NCI-H2029 (cell line): ENCODE results near the gene BSPH1.
"Not testable (repeated sequence)": the region's sequence is repeated elsewhere in the genome, so short reads cannot be mapped to it uniquely, and the experiment has no call there.

Source experiments
- DNase-seq: peaks from one replicate; lab custom pipeline; 2025; lab: John Stamatoyannopoulos, UW

Gene BSPH1, protein sequence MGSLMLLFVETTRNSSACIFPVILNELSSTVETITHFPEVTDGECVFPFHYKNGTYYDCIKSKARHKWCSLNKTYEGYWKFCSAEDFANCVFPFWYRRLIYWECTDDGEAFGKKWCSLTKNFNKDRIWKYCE

DNA sequence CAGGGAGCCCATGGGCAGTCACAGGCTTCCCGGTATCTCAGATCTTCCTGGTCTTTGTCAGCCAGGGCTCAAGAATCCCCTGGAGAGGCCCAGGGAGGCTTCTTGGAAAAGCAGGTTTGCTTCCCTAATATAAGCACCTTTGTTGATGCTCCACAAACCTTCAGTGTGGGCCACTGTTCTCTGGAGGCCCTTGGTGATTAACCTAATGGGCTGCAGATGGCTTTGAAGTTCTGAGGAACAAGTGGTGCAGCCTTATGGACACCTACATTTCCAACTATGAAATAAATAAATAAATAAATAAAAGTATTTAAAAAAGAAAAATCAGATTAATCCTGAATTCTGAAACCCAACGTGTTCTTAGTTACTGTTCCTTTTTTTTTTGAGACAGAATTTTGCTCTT, at the start of gene BSPH1:
Gene BSPH1, minus strand, starts transcription at position 101 of the 400 bp plus-strand sequence. Its CDS starts 89 bp downstream, at position 12.
- DNase-seq = no peak

DNA sequence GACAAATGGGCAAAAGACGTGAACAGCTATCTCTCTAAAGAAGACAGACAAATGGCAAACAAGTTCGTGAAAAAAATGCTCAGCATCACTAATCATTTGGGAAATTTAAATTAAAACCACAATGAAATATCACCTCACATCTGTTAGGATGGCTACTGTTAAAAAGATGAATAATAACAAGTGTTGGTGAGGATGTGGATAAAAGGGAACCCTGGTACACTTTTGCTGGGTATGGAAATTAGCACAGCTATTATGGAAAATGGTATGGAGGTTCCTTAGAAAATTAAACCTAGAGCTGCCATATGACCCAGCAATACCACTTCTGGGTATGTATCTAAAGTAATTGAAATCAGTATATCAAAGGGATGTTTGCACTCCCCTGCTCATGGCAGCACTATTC, 44.8 kb upstream of the BSPH1 start:
- no peak for DNase-seq

DNA sequence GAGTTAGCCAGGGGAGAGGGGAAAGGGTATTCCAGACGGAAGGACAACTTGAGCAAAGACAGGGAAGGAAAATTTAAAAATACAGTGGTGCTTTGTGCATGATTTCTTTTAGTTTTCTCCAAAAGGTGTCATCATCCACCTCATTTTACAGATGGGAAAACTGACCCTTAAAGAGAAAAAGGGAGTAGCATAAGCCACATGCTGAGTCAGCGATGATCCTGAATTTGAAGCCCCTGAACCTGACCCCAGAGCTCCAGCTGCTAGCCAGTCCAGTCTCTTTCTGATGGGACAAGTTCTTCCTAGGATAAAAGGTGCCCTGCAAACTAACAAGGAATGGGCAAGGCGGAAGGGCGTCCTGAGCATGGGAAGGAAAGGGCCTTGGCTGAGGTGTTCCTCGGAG, 41.6 kb upstream of the BSPH1 start:
- DNase-seq = no peak

DNA sequence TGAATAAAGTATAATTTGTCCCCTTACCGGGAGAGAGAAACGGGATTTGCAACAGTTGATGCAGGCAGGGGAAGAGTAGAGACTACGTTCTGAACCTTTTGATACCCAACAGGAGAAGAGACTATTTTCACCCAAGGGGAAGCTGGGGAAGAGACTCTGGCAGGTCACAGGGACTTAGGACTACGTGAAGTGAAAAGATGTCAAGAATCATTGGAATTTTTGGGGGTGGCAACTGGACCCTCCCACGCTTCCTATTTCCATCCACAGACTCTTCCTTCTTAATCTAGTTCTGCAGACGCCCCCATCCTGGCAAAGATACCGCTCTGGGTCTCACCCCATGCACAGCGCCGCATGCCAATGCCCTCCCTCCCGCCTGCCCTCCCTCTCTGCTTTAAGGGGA, 38.1 kb upstream of the BSPH1 start:
- DNase-seq = no peak

DNA sequence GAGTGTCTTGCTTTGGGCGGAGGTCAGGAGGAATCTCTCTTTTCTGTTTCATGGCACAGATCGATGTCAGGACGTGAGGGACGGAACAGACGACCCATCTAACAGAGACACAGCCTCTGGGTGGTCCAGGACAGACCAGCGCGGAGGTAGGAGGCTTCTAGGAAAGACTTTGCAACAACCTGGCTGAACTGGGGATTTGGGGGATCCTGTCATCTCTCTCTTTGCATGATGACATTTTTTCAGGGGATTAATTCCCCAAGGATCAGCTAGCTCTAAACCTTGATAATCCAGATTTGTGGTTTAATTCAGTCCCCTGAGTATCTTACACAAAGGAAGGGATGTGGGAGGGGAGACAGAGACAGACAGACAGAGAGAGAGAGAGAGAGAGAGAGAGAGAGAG, 37.5 kb upstream of the BSPH1 start:
- no peak for DNase-seq

DNA sequence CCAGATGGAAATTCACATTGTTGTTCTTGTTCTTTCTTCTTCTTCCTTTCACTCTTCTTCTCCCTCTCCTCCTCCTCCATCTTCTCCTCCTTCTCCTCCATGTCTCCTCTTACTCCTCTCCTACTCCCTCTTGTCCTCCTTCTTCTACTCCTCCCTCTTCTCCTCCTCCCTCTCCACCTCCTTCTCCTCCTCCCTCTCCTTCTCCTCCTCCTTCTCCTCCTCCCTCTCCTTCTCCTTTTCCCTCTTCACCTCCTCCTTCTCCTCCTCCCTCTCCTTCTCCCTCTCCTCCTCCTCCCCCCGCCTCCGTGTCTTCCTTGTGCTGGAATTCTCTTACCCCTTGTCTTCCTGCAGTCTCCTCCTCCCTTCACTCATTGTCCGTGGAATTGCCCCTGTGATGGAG, 33.5 kb upstream of the BSPH1 start:
- no peak for DNase-seq

DNA sequence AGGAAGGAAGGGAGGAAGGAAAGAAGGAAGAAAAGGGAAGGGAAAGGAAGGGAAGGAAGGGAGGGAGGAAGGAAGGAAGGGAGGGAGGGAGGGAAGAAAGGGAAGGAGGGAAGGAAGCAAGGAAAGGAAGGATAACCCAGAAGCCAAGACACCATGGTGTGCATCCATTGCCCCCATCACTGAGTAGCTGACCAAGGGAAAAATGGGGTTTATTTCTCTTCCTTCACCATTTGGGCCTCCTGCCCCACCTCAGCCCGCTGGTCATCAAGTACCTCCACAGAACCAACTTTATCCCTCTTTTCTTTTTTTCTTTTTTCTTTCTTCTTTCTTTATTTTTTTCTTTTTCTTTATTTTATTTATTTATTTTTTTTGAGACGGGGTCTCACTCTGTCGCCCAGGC, 31.5 kb upstream of the BSPH1 start:
- no peak for DNase-seq

DNA sequence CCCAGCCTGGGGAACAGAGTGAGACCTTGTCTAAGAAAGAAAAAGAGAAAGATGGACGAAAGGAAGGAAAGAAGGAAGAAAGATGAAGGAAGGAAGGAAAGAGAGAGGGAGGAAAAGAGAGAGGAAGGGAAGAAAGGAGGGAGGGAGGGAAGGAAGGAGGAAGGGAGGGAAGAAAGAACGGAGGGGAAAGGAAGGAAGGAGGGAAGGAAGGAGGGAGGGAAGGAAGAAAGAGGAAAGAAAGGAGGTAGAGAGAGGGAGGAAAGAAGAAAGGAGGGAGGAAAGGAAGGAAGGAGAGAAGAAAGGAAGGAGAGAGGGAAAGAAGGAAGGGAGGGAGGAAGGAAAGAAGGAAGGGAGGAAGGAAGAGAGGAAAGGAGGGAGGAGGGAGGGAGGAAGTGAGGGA, 31.0 kb upstream of the BSPH1 start:
- DNase-seq = no peak

DNA sequence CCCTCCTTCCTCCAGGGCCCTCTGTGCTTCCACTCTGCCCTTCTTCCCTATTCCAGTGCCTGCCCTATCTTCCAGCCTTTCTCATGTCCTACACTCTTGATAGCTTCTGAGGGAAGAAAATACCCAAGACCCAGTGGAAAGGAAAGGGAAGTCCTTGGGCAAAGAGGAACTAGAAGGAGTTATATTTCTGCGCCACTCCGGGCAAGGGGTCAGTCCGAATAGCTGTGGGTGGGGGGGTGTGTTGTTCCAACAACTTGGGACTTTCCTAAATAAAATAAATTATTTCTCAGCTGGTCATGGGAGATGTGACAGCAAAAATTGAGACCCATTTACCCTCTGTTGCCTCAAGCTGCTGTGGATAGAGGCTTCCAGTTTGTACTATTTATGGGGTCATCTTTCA, 28.7 kb upstream of the BSPH1 start:
- no peak for DNase-seq

DNA sequence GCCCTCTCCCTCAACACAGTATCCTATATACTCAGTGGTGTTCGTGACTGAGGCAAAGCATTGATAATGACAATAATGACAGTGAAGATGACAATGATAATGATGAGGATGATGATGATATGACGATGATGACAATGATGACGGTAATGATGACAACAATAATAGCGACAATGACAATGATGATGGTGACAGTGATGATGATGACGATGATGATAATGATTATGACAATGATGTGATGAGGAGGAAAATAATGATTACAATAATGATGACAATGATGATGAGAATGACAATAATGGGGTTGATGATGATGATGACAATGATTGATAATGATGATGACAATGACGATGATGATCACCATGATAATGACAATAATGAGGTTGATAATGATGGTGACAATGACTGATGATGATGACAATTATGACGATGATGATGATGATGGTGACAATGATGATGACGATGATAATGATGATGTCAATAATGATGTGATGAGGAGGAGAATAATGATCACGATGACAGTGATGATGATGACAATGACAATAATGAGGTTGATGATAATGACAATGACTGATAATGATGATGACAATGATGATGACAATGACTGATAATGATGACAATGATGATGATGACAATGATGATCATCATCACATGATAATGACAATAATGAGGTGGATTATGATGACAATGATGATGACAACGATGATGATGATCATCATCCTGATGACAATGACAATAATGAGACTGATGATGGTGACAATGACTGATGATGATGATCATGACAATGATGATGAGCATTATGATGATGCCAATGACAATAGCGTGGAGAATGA, 19.2 kb upstream of the BSPH1 start:
- no peak for DNase-seq

DNA sequence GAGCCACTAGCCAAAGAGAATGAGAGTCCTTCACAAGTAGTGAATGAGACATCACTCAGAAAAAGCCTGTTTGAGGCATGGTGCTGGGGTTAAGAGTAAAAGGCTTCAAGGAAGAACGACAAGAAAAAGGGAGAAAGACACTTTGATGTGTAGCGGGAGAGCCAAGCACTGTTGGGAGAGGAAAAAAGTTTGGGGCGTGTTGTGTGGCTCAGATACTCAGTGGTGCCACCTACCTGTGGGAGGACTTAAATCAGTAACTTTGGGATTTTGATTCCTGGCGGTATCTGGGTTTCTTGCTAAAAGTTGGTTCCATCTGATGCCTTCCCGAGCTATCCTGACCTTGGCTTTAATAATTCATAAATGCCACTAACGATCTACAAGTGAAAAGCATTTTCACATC, 14.8 kb upstream of the BSPH1 start:
- no peak for DNase-seq

DNA sequence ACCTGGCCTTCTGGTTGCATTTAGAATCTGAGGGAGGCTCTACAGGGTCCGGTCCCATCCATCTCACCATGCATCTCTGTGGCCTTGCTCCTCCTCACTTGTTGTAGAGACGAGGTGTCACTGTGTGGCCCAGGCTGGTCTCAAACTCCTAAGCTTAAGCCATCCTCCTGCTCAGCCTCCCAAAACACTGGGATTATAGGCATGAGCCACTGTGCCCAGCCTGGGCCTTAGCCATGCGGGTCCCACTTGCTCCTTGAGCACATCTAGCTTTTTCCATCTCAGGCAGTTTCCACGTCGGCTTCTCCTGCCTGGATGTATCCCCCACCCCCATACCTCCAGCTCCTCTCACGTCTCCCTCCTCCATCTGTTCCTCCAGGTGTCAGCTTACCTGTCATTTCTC, 12.3 kb upstream of the BSPH1 start:
- DNase-seq = no peak

DNA sequence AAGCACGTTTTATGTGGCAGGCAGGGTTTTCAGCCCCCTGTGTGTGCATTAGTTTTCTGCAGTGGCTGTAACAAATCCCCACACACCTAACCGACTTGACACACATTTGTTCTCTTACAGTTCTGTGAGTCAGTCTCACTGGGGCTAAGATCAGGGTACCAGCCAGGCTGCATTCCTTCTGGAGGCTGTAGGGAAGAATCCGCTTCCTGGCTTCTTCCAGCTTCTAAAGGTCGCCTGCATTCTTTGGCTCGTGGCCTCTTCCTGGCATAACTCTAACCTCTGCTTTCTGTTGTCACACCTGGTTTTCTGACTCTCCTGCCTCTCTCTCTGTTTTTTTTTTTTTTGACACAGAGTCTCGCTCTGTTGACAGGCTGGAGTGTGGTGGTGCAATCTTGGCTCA, 8.9 kb upstream of the BSPH1 start:
- no peak for DNase-seq

DNA sequence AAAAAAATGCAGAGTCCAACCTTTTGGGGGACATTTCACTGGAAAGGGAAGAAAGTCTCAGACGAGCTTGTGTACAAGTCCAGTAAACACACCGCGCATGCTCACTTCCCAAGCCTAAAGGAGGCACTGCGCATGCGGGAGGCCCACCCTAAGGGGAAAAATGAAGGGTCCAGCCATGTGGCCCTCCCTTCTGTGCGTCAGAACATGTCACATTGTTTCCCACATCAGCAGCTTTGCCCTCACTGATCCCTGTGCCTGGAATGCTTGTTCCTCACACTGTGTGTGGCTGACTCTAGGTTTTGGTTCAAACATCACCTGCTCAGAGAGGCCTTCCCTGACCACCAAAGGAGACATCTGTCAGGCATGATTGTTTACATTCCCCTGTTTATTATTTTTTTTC, 6.8 kb upstream of the BSPH1 start:
- DNase-seq = no peak

DNA sequence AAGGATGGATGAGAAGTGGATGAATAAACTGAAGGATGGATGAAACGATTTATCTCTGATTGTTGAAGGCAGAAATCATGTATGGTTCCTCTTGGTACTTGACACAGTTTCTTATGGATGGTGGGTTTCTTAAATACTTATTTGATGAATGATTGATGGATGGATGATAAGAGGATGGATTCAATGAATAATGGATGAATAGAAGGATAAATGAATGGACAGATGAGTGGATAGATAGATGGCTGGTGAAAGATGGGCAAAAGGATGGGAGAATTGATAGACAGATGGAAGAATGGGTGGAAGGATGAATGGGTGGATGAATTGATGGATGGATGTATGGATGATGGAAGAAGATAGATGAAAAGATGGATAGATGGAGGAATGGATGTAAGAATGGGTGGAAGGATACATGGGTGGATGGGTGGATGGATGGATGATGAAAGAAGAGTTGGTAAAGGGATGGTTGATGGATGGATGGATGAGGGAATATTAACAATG, 4.3 kb upstream of the BSPH1 start:
- no peak for DNase-seq

DNA sequence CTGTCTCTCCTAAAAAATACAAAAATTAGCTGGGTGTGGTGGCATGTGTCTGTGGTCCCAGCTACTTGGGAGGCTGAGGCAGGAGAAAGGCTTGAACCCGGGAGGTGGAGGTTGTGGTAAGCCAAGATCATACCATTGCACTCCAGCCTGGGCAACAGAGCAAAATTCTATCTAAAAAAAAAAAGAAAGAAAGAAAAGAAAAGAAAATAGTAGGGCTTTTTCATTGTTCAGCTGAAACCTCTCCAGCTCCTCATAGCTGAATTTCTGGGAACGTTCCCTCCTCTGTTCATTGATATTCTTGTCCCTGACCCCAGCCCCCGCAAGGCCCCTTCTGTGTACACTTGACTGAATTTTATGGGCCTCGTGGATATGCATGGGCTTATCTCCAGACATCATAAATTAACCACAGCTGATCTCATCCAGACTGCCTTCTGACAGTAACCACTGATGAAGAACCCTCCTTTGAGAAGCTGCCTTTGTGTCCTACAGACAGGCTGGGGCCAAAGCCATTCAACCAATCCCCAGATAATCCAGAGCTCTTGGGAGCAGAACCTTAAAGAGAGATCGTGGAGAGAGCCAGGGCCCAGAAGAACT, 2.3 kb upstream of the BSPH1 start, which contains the start of gene ELSPBP1:
Gene ELSPBP1, plus strand, starts transcription at position 424 of the 594 bp plus-strand sequence. CDS start 14,036 bp downstream, outside the sequence.
- no peak for DNase-seq

DNA sequence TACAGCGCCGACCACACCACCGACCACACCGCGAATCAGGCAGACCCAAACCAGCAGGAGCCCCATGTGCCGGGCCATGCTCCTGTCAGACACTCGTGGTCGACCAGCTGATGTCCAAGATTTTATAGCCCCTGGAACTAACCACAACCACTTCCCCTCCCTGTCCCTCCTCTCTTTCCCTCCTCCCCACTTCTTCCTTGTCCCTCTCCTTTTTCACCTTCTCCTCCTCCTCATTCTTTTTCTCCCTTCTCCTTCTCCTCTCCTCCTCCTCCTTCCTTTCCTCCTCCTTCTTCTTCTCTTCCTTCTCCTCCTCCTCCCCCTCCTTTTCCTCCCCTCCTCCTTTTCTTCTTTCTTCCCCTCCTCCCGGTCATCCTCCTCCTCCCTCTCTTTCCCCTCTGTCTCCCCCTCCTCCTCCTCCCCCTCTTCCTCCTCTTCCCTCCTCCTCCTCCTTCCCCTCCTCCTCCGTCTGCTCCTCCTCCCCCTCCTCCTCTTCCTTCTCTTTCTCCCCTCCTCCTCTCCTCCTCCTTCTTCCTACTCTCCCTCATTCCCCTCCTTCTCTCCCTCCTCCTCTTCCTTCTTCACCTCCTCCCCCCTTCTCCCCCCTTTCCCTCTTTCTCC, 670 bp downstream of the BSPH1 start:
- DNase-seq = no peak

DNA sequence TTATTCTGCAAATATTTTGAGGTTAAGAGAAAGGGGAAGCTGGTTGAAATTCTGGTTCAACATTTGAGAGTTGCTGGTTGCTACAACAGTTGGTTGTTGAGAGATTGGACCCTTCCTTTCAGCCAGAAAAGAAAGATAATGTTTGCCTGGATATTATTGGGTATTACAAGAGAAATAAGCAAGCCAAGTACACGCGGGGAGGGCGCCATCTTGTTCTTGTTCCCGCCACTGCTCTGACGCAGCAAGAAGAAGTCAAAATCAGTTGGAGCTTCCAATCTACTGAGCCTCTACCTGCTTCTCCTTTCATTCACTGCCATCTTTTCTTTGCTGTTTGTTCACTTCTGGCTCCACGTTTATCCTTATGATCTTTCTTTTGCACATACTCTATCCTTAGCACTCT, 18.4 kb downstream of the BSPH1 start:
- no peak for DNase-seq

DNA sequence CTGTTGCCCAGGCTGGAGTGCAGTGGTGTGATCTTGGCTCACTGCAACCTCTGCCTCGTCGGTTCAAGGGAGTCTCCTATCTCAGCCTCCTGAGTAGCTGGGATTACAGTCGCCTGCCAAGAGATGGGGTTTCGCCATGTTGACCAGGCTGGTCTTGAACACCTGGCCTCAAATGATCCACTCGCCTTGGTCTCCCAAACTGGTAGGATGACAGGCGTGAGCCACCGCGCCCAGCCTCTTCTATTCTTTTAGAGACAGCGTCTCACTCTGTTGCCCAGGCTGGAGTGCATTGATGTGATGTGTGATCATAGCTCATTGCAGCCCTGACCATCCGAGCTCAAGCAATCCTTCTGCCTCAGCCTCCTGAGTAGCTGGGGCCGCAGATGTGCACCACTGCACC, 36.0 kb downstream of the BSPH1 start:
- not testable (repeated sequence) for DNase-seq

DNA sequence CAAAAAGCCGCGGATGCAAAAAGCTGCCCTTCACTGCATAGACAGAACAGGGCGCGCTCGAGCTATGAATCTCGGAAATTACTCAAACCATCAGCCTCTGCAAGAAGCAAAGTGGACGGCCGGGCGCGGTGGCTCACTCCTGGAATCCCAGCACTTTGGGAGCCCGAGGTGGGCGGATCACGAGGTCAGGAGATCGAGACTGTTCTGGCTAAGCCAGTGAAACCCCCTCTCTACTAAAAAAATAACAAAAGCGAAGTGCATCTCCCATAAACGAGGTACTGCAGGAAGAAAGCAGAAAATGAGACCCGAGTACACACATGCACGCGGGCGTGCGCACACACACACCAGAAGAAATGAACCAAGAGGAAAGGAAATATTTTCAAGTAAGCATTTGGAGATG, 39.8 kb downstream of the BSPH1 start:
- not testable (repeated sequence) for DNase-seq

DNA sequence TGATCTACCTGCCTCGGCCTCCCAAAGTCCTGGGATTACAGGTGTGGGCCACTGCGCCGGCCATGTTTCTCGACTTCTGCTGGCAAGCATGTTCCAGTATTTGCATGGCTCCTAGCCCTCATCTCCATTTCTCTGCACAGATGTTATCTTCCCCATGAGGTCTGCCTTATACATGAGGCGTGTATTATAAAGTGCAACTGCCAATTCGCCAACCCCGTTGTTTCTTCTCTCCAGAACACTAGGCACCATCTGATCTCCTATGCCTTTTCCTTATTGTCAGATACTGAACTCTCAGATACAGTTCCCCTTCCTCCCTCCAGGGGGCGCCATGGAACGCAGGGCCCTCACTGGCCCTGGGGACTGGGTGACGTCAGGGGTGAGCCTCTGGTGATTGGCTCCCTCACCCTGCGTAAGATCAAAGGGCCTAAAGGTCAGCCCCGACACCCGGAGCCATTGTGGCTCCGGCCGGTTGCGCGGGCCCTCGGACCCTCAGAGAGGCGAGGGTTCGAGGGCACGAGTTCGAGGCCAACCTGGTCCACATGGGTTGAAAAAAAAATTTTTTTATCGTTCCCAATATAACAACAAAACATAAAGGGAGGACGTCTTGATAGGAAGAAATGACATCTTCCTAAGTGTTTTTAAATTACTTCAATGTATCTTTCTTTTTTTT, 42.0 kb downstream of the BSPH1 start:
- DNase-seq = not testable (repeated sequence)

DNA sequence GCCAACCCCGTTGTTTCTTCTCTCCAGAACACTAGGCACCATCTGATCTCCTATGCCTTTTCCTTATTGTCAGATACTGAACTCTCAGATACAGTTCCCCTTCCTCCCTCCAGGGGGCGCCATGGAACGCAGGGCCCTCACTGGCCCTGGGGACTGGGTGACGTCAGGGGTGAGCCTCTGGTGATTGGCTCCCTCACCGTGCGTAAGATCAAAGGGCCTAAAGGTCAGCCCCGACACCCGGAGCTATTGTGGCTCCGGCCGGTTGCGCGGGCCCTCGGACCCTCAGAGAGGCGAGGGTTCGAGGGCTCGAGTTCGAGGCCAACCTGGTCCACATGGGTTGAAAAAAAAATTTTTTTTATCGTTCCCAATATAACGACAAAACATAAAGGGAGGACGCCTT, 63.4 kb downstream of the BSPH1 start:
- not testable (repeated sequence) for DNase-seq
